ENCODE data around the gene UBA52. TPM values are rescaled to one million over a fixed set of nuclear protein-coding genes. Genes with fewer than 3 reads are reported as not detected.

The UBA52 gene
- total and polyA plus RNA-seq, 2 of the 13 experiments (the other 11 are each of a cell fraction or from before 2014, with no cell fraction given) = 959 to 1,782 TPM

DNA sequence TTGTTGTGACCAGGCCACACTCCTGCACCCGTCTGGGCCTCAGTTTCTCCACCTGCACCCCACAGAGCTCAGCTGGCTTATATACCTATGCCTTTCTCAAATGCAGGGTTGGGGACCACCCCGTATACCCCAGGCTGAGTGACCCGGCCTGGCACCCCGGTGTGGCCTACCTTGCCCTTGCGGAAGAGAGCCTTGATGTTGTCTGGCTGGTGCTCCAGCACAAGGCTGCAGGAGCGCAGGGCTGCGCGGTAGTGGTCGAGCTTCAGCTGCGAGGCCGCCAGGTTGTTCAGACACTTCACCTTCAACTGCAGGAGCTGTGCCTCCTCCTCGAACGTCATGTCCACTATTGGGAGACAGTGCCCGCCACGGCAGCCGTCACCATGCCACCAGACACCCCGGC lies 34.2 kb upstream of the UBA52 start:
- Histone ChIP-seq H3K36me3 (replicated peaks in 1 of 2; ENCODE audit: control insufficient read depth in 1 of 2, insufficient read depth in 2 of 2, low read length in 2 of 2) (peaks cover 5 to 32% of the 10 kb centered on the region in 2 experiments), H3K27me3 (ENCODE audit: control insufficient read depth in 1 of 2, insufficient read depth in 2 of 2, low read length in 2 of 2) (no peaks in the 10 kb centered on the region), H4K20me1 (ENCODE audit: insufficient read depth, low read length) (no peaks in the 10 kb centered on the region), H3K9ac (ENCODE audit: insufficient read depth, low read depth, low read length) (no peak overlapping the region), H2AFZ (ENCODE audit: low read length) (no peak overlapping the region), H3K4me3 (replicated peaks in 1 of 3; ENCODE audit: insufficient read depth in 1 of 3, low read depth in 2 of 3, low read length in 3 of 3) (no peak overlapping the region), H3K79me2 (ENCODE audit: insufficient read depth, low read length) (peaks cover 7% of the 10 kb centered on the region), H3K4me1 (ENCODE audit: insufficient read depth, low read length) (peaks cover 8% of the 10 kb centered on the region; the same call in 1 of the 2 replicates), H3K27ac (ENCODE audit: extremely low read length, insufficient read depth, low read length) (no peak overlapping the region), H3K4me2 (ENCODE audit: low read depth, low read length) (no peak overlapping the region), H3K9me3 (ENCODE audit: low read length) (no peaks in the 10 kb centered on the region)
- BruUV-seq (replicated peaks) = no TSS peak
- ChIA-PET CTCF (ENCODE audit: low intra/inter-chr PET ratio, low total read pairs) (no interaction called here), POLR2A (no interaction called here)
- in situ Hi-C loops (cut with HindIII; ENCODE audit: extremely low pct_ligation_motif_present, low pct_unique_long_range_greater_than_20kb) = no loop called here
- FAIRE-seq (no peak), DNase-seq (ENCODE audit: low spot score) (no peak), ATAC-seq (no peak)
- 96% methylated on average over 14 of the region's 17 CpGs for WGBS (ENCODE audit: low lambda C conversion rate)
- intact Hi-C loops (cut with micrococcal nuclease; ENCODE audit: unreplicated experiment) = no loop called here
- TF ChIP-seq, protein P1, sequence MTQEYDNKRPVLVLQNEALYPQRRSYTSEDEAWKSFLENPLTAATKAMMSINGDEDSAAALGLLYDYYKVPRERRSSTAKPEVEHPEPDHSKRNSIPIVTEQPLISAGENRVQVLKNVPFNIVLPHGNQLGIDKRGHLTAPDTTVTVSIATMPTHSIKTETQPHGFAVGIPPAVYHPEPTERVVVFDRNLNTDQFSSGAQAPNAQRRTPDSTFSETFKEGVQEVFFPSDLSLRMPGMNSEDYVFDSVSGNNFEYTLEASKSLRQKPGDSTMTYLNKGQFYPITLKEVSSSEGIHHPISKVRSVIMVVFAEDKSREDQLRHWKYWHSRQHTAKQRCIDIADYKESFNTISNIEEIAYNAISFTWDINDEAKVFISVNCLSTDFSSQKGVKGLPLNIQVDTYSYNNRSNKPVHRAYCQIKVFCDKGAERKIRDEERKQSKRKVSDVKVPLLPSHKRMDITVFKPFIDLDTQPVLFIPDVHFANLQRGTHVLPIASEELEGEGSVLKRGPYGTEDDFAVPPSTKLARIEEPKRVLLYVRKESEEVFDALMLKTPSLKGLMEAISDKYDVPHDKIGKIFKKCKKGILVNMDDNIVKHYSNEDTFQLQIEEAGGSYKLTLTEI (CRISPR knock-in tag; conservative IDR thresholded peaks at IDR 0.05) = no peak
- TF ChIP-seq FOXK1 (CRISPR knock-in tag; IDR thresholded peaks at IDR 0.05; ENCODE audit: borderline replicate concordance, low read depth) = no peak
- TF ChIP-seq NFE2L1 (CRISPR knock-in tag; IDR thresholded peaks at IDR 0.05; ENCODE audit: borderline replicate concordance) = no peak
- TF ChIP-seq, protein P2, sequence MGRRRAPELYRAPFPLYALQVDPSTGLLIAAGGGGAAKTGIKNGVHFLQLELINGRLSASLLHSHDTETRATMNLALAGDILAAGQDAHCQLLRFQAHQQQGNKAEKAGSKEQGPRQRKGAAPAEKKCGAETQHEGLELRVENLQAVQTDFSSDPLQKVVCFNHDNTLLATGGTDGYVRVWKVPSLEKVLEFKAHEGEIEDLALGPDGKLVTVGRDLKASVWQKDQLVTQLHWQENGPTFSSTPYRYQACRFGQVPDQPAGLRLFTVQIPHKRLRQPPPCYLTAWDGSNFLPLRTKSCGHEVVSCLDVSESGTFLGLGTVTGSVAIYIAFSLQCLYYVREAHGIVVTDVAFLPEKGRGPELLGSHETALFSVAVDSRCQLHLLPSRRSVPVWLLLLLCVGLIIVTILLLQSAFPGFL (CRISPR knock-in tag; IDR thresholded peaks at IDR 0.05) = no peak
- no peak for TF ChIP-seq ZNF775 (CRISPR knock-in tag; IDR thresholded peaks at IDR 0.05; ENCODE audit: borderline replicate concordance)
- TF ChIP-seq GATA4 (IDR thresholded peaks at IDR 0.05; ENCODE audit: borderline replicate concordance, low read depth) = no peak
- no peak for TF ChIP-seq ZMAT5 (CRISPR knock-in tag; IDR thresholded peaks at IDR 0.05; ENCODE audit: borderline replicate concordance, low read depth)
- TF ChIP-seq ISX (CRISPR knock-in tag; conservative IDR thresholded peaks at IDR 0.05) = no peak
- TF ChIP-seq GATAD1 (CRISPR knock-in tag; IDR thresholded peaks at IDR 0.05) = no peak
- no peak for TF ChIP-seq ZNF567 (CRISPR knock-in tag; IDR thresholded peaks at IDR 0.05; ENCODE audit: borderline replicate concordance)
- TF ChIP-seq RAD21 (CRISPR knock-in tag; IDR thresholded peaks at IDR 0.05) = no peak
- no peak for TF ChIP-seq DR1 (CRISPR knock-in tag; IDR thresholded peaks at IDR 0.05)
